Measurements from ENCODE around the gene CLCN2. TPM values are rescaled to one million over a fixed set of nuclear protein-coding genes. Genes with fewer than 3 reads are reported as not detected.

Gene CLCN2
- total RNA-seq, 1 experiment from 2014 or later: 5.5 TPM

- Histone ChIP-seq H3K27me3 (no peaks in the 10 kb centered on the region), H3K27ac (no peak overlapping the region), H3K4me3 (no peak overlapping the region), H3K4me1 (peaks cover 3% of the 10 kb centered on the region; the same call in 1 of the 2 replicates), H3K36me3 (peaks cover 62% of the 10 kb centered on the region), H3K9me3 (replicated peaks) (no peaks in the 10 kb centered on the region)
- DNase-seq: no peak
These were observed 44.2 kb downstream of the CLCN2 start for GRCh38 chr3:184317201-184317600.

GRCh38 chr3:184316792-184317191 is 44.6 kb downstream of the CLCN2 start:
- Histone ChIP-seq H3K36me3 (peaks cover 58% of the 10 kb centered on the region), H3K27ac (no peak overlapping the region), H3K4me3 (no peak overlapping the region; the same call in 1 of the 2 replicates), H3K27me3 (no peaks in the 10 kb centered on the region), H3K9me3 (replicated peaks) (no peaks in the 10 kb centered on the region), H3K4me1 (peaks cover 3% of the 10 kb centered on the region; the same call in 1 of the 2 replicates)
- no peak for DNase-seq

- H3K27ac ChIP-seq: no peak overlapping the region
- no peak for DNase-seq
- H3K36me3 ChIP-seq: peaks cover 50% of the 10 kb centered on the region
- H3K9me3 ChIP-seq (replicated peaks): no peaks in the 10 kb centered on the region
- peak overlapping the region; percentile 80 for H3K4me3 ChIP-seq
- no peaks in the 10 kb centered on the region for H3K27me3 ChIP-seq
- peaks cover 3% of the 10 kb centered on the region; the same call in 1 of the 2 replicates for H3K4me1 ChIP-seq
These were observed 45.3 kb downstream of the CLCN2 start for GRCh38 chr3:184315871-184316661.

- no peaks in the 10 kb centered on the region for H3K9me3 ChIP-seq (replicated peaks)
- peak overlapping the region; percentile 80 for H3K4me3 ChIP-seq
- peak overlapping the region; percentile 68 for H3K27ac ChIP-seq
- H3K27me3 ChIP-seq: no peaks in the 10 kb centered on the region
- peaks cover 3% of the 10 kb centered on the region; the same call in 1 of the 2 replicates for H3K4me1 ChIP-seq
- H3K36me3 ChIP-seq: peaks cover 45% of the 10 kb centered on the region
- DNase-seq: no peak
These were observed 45.9 kb downstream of the CLCN2 start for GRCh38 chr3:184315543-184315867.

GRCh38 chr3:184314700-184315542 is 46.5 kb downstream of the CLCN2 start:
- peak; percentile 27 to 38 for DNase-seq
- H3K4me3 ChIP-seq: peak overlapping the region; percentile 80
- H3K4me1 ChIP-seq: peaks cover 3% of the 10 kb centered on the region; the same call in 1 of the 2 replicates
- peaks cover 40% of the 10 kb centered on the region for H3K36me3 ChIP-seq
- H3K27ac ChIP-seq: peak overlapping the region; percentile 68
- H3K9me3 ChIP-seq (replicated peaks): no peaks in the 10 kb centered on the region
- no peaks in the 10 kb centered on the region for H3K27me3 ChIP-seq

- peak; percentile 92 for DNase-seq
- Histone ChIP-seq H3K27ac (peak within 1 kb of the TSS; percentile 68), H3K4me1 (peaks cover 3% of the 10 kb centered on the region; the same call in 1 of the 2 replicates), H3K36me3 (peaks cover 35% of the 10 kb centered on the region), H3K27me3 (no peaks in the 10 kb centered on the region), H3K9me3 (replicated peaks) (no peaks in the 10 kb centered on the region), H3K4me3 (peak within 1 kb of the TSS; percentile 80)
These were observed 47.1 kb downstream of the CLCN2 start, which contains the start of gene EIF4G1 for GRCh38 chr3:184314363-184314699. TSS of gene EIF4G1 (plus strand) at chr3:184314606. CDS start at chr3:184315797, 1,191 bp downstream.

GRCh38 chr3:184311633-184312032 is 49.8 kb downstream of the CLCN2 start:
- Histone ChIP-seq H3K4me1 (peaks cover 3% of the 10 kb centered on the region; the same call in 1 of the 2 replicates), H3K9me3 (replicated peaks) (no peaks in the 10 kb centered on the region), H3K4me3 (no peak overlapping the region), H3K27me3 (no peaks in the 10 kb centered on the region), H3K36me3 (peaks cover 28% of the 10 kb centered on the region), H3K27ac (no peak overlapping the region)
- DNase-seq: no peak

- Histone ChIP-seq H3K27me3 (no peaks in the 10 kb centered on the region), H3K36me3 (peaks cover 43% of the 10 kb centered on the region), H3K9me3 (replicated peaks) (no peaks in the 10 kb centered on the region), H3K4me3 (no peak overlapping the region), H3K27ac (no peak overlapping the region), H3K4me1 (0 out of 2 replicates have a peak, but pooled peaks cover 2% of the 10 kb centered on the region)
- DNase-seq: no peak
These were observed 52.7 kb downstream of the CLCN2 start for GRCh38 chr3:184308744-184309143.

- Histone ChIP-seq H3K27me3 (no peaks in the 10 kb centered on the region), H3K4me1 (no peaks in the 10 kb centered on the region), H3K36me3 (peaks cover 50% of the 10 kb centered on the region), H3K9me3 (replicated peaks) (no peaks in the 10 kb centered on the region), H3K27ac (no peak overlapping the region), H3K4me3 (no peak overlapping the region)
- no peak for DNase-seq
These were observed 53.5 kb downstream of the CLCN2 start for GRCh38 chr3:184307915-184308314.

GRCh38 chr3:184306341-184306972 is 54.9 kb downstream of the CLCN2 start:
- H3K4me1 ChIP-seq: no peaks in the 10 kb centered on the region
- no peaks in the 10 kb centered on the region for H3K27me3 ChIP-seq
- no peak for DNase-seq
- no peaks in the 10 kb centered on the region for H3K9me3 ChIP-seq (replicated peaks)
- H3K27ac ChIP-seq: no peak overlapping the region
- H3K36me3 ChIP-seq: peaks cover 65% of the 10 kb centered on the region
- H3K4me3 ChIP-seq: no peak overlapping the region

- no peaks in the 10 kb centered on the region for H3K9me3 ChIP-seq (replicated peaks)
- no peaks in the 10 kb centered on the region for H3K4me1 ChIP-seq
- no peak overlapping the region for H3K27ac ChIP-seq
- H3K27me3 ChIP-seq: no peaks in the 10 kb centered on the region
- H3K36me3 ChIP-seq: peaks cover 74% of the 10 kb centered on the region
- DNase-seq: no peak
- no peak overlapping the region for H3K4me3 ChIP-seq
These were observed 55.8 kb downstream of the CLCN2 start for GRCh38 chr3:184305577-184305976.

GRCh38 chr3:184300378-184300720 is 61.1 kb downstream of the CLCN2 start:
- peak overlapping the region; percentile 99 for H3K4me3 ChIP-seq
- no peak overlapping the region for H3K27ac ChIP-seq
- no peak for DNase-seq

GRCh38 chr3:184299488-184300377 is 61.7 kb downstream of the CLCN2 start:
- DNase-seq: no peak
- Histone ChIP-seq H3K4me3 (peak overlapping the region; percentile 99), H3K4me1 (no peaks in the 10 kb centered on the region), H3K27ac (peak overlapping the region; percentile 60), H3K36me3 (peaks cover 43% of the 10 kb centered on the region), H3K9me3 (replicated peaks) (no peaks in the 10 kb centered on the region), H3K27me3 (no peaks in the 10 kb centered on the region)

More at GRCh38 chr3:184300378-184300720, 61.1 kb downstream of the CLCN2 start:
- no peaks in the 10 kb centered on the region for H3K27me3 ChIP-seq
- no peaks in the 10 kb centered on the region for H3K4me1 ChIP-seq
- H3K9me3 ChIP-seq (replicated peaks): no peaks in the 10 kb centered on the region
- peaks cover 45% of the 10 kb centered on the region for H3K36me3 ChIP-seq
